Right ventricle myocardium superior (tissue), 1 donor: ENCODE data around the gene CDC27. TPM values are rescaled to one million over a fixed set of nuclear protein-coding genes. Genes with fewer than 3 reads are reported as not detected.
"Not testable (repeated sequence)": the region's sequence is repeated elsewhere in the genome, so short reads cannot be mapped to it uniquely, and the experiment has no call there.

Experiments
- ATAC-seq: fragments of 200-7000 bp; cut with Tn5 transposase; one replicate; pipeline ENCODE4 v1.9.1; 2020; ENCODE audit warnings: mild to moderate bottlenecking; ENCODE audit not compliant: poor library complexity
- DNase-seq: peaks from one replicate; pipeline ENCODE4 v3.0.0-alpha.2; 2020
- intact Hi-C: fragments of 100-400 bp; cut with DNase I; formaldehyde crosslinking; loops from one replicate; pipeline ENCODE4 v1.11.2; 2022
- total RNA-seq: library from RNA; stranded (reverse); fragmentation: NEBNext Ultra II Directional; extraction: Animal tissue kit (Norgen Biotek cat#: 25700); gene quantifications from one replicate; pipeline ENCODE4 v1.2.1, GENCODE V29; 2021
- donor health status: DM: no; HTN: yes; CAD: no; lungs with severe emphysema.

Gene CDC27
- total RNA-seq, 1 donor from 2014 or later: 69.4 TPM

DNA sequence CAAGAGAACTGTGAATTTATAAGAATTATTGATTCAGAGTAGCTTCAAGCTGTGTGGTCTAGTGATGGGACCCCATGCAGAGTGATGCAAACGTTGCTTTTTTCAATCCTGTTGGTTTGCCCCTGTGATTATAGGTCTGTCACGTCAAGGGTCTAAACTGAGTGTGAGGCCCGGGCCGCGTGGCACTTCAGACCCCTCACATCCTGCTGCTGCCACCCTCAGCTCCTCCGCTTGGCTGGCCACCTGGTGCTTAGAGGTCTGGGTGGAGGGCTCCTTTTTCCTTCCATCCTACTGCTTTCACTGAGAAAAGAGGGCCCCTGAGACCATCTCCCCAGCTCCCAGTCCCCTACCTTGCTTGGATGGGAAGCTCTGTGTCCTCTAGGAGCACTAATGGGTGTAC is 32.1 kb upstream of the CDC27 start:
- ATAC-seq (no peak), DNase-seq (no peak)
- intact Hi-C loops: no loop called here

DNA sequence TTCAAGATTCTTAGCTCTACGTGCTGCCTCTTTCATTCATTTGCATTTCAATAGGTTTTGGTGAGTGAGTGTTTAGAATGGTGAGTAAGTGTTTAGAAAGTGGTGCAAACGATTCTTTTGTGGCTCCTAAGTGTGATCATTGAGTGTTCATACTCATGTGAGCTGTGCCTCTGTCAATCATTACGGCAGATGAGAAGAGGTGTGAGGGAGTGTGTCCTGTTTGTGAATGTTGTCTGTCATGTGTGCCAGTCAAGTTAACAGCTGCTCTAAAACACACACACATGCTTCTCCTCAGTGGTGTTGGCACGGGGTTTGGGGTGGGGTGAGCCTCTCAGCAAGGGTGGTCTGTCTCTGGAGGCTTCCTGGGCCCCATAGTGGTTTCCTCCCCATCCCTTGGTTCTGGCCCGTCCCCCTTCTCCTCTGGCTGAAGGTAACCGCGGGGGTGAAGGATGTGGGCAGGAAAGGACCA is 31.5 kb upstream of the CDC27 start:
- no peak for DNase-seq
- intact Hi-C loops: no loop called here
- ATAC-seq: no peak

DNA sequence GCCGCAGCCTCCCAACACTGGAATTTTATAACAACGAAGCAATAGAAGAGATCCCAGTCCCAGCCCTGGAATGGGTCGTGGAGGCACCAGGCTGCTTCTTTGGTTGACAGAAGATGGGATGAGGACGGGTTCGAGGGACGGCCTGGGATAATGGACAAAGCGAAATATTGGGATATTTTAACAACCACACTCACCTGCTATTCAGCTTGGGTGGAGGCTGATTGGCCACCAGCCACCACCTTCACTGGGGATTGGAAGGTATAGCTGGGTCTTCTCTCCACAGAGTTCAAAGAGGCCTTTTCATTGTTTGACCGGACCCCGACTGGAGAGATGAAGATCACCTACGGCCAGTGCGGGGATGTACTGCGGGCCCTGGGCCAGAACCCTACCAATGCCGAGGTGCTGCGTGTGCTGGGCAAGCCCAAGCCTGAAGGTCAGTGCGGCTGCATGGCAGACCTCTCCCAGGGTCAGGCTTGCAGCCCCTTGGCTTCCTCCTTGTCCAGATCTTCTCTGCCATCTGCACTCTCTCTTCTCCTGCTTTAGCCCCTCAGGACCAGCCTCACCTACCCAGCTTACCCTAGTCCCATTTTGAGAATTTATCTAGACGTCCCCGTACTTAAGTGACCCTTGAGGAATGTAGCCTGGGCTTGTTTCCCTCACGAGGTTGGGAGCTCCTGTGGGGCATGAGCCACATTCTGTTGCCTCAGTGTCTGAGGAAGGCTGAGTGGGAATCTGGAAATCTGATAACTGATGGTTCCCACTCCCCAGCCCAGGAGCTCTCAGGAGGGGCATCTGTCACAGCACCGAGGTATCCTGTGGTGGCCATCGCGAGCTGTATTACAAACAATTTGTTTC is 30.8 kb upstream of the CDC27 start:
- intact Hi-C loops: no loop called here

DNA sequence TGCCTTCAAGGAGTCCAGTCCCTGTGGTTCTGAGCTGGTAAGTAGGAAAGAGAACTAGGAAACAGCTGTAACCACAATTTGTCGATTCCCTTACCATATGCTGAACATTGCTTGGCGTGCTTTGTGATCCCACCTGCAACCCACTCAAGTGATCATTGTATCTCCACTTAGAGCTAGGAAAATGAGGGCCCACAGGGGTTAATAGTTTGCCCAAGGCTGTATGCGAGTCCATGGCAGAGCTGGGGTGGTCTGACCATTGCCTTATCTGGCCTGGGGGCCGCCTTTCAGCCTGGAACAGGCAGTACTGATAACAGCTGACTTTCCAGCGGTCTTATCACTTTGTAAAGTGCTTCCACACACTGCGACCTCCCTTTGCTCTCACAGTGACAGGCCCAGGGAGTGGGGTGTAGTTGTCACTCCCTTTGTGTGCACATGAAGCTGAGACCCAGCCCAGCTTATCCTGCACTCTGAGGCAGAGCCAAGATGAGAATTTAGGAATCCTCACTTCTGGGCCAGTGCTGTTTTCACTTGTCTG is 29.9 kb upstream of the CDC27 start:
- intact Hi-C loops: no loop called here
- ATAC-seq: peak; percentile 72
- no peak for DNase-seq

More for the DNA sequence above, 30.8 kb upstream of the CDC27 start:
- no peak for DNase-seq
- ATAC-seq: peak; percentile 38

DNA sequence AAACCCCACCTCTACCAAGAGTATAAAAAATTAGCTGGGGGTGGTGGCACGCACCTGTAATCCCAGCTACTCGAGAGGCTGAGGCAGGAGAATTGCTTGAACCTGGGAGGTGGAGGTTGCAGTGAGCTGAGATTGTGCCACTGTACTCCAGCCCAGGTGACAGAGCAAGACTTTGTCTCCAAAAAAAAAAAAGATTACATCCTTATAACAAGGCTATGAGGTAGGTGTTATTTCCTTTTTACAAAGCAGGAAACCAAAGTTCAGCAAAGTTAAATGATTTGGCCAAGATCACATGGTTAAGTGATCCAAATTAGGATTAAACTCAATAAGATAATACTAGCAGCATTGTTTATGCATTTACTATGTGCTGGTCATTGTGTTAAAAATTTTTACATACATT is 28.2 kb upstream of the CDC27 start:
- ATAC-seq, DNase-seq, intact Hi-C loops: not testable (repeated sequence)

DNA sequence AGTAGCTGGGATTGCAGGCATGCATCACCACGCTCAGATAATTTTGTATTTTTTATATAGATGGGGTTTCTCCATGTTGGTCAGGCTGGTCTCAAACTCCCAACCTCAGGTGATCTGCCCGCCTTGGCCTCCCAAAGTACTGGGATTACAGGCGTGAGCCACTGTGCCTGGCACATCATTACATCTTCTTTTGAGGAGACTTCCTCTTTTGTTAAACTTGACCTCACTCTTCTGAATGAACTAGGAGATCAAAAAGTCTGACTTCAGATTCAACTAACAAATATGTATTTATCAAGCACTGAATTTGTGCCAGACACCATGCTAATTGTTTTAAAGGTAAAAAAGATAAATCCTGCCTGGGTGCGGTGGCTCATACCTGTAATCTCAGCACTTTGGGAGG is 27.7 kb upstream of the CDC27 start:
- DNase-seq, intact Hi-C loops, ATAC-seq: not testable (repeated sequence)

DNA sequence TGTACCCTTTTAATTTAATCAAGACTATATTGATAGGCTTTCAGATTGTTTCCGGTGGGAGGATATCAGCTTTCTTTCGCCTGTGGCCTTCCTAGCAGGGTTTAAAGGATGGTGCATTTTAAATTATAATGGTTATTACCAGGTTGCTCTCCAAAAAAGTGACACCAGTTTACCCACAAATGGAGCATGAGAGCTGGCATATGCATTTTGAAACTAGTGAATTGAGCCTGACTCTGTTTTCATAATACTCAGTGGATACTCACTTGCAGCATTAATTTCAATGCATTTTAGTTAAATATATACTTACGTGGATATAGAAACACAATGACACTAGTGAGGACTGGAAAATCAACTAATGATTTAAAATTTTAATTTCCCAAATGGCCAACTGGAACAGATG is 25.8 kb upstream of the CDC27 start:
- ATAC-seq (no peak), DNase-seq (no peak)
- intact Hi-C loops: no loop called here

DNA sequence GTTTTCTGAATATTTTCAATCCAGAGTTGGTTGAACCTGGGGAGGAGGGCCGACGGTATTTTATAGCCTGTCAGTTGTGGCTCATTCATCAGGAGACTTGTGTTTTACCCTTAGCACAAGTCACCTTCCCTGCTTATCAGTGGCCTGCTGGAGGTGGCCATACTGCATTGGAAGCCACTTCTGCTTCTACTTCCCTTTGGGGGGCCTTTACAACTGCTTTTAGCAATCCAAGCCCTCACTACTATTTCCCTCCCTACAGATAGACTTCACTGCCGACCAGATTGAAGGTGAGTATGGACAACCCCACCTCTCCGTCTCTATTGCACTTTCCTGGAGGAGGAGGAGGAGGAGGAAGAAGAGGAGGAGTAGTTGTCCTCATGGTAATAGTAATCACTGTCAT is 24.4 kb upstream of the CDC27 start:
- intact Hi-C loops: no loop called here
- ATAC-seq (no peak), DNase-seq (no peak)

DNA sequence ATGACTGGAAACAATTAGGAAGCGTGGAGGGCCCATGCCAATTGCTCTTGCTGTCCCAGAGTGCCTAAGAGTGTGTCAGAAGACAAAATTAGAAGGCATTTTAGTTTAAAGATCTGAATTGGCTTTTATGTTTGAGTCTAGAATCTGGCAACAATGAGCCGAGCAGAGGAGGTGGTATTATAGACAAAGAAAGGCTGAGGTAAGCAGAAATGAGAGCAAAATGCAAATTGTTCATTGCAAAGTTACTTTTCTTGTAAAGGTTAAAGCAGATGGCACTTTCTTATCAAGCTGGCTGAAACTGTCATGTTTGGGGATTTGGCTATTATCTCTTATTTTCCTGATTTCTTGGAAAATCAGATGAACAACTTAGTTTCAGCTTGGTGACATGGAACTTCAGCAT is 23.4 kb upstream of the CDC27 start:
- intact Hi-C loops: no loop called here
- DNase-seq (no peak), ATAC-seq (no peak)

DNA sequence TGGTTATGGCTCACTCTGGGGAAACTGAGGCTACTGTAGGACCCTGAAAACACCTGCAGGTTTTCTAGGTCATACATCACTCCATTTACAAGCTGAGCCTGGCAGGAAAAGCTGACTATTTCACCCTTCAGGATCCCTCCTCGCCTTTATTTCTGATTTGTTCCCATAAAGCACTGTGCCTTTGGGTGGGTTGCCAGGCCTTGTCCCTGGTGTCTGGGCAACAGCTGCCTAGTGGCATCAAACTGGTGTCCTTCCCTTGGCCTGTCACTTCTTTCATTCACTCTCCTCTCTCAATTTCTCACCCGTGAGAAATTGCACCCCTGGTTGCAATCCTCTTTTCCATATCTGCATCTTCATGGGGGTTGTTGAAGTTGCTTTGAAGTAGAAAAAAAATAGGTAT is 21.7 kb upstream of the CDC27 start:
- ATAC-seq (no peak), DNase-seq (no peak)
- intact Hi-C loops: no loop called here

DNA sequence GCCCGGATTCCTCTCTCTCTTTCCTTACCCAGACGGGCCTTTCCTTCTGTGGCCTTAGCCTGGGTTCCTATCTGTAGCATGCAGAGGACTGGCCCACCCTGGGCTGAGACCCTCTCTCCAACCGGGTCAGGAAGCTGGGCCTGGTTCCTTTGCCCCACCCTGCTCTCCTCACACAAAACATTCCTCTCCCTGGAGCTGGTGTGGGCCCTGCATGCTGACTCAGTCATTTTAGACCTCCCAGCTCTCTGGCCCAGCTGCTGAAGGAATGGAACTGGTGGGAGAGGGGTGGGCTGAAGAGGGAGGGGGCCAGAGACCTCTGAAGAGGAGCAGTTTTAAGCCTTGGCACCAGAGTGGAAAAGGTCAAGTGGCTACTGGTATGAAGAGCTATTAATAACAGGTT is 21.0 kb upstream of the CDC27 start:
- DNase-seq (no peak), ATAC-seq (peak; percentile 44)
- intact Hi-C loops: no loop called here

DNA sequence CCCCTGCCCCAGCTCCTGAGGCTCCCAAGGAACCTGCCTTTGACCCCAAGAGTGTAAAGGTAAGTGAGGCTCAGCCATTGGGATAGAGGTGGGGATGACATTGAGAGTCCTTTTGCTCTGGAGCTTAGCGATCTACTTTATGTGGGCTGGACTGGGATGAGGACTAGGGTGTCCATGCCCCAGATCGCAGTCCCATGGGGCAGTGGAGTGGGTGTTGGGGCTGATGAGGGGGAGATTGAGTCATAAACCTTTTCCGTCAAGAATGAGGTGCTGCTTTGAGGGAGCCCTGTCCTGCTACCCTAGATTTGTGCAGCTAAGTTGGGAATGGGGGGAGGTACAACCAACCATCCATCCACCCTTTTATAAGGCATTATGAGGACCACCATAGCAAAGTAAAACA is 20.4 kb upstream of the CDC27 start:
- ATAC-seq (no peak), DNase-seq (no peak)
- intact Hi-C loops: no loop called here

DNA sequence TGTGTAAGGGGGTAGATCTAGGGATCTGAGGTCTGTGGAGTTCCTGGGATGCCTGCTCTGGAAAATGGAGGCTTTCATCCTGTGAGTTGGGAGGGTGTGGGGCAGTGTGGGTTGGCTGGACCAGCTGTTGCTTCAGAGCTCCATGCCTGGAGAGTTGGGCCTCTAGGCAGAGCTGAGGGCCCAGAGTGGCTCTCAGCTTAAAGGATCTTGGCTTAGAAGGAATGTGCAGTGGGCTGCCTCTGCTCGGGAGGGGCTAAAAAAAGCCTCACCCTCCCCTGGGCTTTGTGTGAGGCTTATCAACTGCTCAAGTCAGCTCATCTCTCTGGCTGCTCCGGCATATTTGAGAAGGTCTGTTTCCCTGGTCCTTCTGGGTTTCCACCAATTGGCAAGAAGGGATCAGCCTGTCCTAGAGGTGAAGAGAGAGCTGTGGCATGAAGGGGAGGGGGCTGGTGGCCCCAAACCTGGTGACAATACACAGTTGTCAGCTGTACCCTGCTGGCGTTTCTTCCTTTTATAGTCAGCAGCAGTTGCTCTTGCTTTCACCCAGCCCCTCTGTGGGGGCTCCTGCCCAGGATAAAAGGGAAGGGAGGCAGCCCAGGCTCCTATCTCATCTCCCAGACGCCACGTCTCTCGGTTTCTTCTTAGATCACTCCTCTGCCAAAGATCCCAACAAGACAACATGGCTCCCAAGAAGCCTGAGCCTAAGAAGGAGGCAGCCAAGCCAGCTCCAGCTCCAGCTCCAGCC is 19.8 kb upstream of the CDC27 start, which contains the start of gene MYL4:
Gene MYL4, plus strand, starts transcription at position 605 of the 745 bp plus-strand sequence. Its CDS starts 75 bp downstream, at position 680.
- intact Hi-C loops: no loop called here
- DNase-seq: no peak
- ATAC-seq: no peak

DNA sequence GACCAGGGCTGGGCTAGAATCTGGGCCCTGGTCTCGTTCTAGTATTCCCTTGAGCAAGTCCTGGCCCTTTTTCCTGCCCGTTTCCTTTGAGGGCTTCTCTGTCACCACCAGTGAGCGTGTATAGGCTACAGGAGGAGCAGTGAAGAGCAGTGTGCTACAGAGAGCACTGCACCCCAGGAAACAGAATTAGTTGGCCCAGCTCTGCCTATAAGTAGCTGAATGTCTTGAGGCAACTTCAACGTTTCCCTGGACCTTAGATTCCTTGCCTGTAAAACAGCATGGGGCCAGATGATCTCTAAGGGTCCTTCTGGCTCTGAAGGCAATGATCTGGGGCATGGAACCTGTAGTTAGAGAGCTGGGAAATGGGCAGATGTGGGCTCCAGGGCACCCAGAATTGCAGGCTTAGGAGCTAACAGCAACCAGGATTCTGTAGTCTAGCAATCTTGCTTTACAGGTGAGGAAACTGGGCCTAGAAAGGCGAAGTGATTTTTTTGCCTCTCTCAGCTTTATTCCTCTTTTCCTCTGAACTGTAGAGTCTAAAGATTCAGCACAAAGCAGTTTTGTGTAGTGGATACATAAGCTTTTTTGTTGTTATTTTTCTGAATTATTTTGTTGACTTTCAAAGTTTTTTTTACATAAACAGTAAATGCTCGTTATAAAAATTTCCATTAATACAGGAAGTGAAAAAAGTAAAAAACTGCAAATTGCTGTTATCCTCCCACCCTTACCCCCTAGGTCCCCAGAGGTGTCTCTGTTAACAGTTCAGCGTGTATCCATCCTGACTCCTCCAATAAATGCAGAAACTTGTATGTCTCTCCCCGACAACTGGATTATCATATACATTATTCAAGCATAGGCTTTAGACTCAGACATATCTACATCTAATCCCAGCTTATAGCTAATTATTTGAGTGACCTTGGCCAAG is 18.3 kb upstream of the CDC27 start:
- no peak for DNase-seq
- ATAC-seq: no peak
- intact Hi-C loops: no loop called here

DNA sequence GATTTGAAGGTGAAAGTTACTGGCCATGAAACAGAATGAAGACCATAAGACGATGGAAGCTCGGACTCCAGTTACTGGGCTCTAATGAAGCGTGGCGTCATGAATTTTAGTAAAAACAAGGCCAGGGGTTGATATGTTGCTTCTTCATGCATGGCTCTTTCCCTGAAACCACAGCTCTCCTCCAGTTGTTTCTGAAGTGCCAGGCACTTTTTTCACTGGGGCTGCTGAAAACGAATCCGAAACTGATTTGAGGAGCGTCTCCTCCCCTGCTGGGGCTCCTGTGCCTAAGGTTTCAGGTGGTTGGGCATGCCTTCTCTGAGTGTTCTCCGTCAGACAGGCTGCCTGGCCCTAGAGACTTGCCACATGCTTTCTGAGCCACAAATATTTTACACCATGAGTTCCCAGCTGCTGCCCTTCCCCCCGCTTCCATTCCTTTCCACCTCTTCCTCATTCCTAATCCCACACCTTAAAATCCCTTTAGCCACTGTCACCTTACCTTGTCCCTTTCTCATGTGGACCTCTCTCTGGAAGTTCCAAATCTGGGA is 16.4 kb upstream of the CDC27 start:
- peak; percentile 62 for ATAC-seq
- intact Hi-C loops: no loop called here
- peak; percentile 56 for DNase-seq

DNA sequence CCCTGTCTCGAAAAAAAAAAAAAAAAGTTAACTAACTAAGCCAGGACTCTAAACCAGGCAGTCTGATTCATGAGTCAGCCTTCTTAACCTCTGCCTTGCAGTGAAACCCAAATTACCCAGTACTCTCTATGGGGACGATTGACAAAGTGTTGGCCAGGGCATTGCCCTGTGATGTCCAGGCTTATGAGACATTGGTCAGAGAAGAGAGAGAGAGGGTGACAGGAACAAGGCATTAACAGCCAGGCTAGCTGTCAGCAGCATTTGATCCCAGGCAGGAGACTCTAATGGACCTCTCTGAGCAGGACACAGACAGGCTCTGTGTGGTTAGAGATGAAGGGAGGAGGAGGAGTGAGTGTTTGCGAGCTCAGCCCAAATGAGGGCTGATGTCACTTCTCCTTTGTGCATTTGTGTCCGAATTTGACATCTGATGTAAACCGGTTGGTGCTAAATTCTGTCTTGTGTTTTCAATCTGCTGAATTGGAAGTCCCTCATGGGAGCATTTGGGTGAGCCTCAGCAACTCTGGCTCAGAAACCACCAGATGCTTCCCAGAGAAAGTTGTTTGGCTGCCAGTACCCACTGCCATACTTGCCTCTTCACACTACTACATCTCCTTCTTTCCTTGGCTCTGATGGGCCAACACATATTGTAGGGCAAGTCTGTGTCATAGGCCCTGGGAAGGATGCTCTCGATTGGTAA is 15.8 kb upstream of the CDC27 start:
- no peak for DNase-seq
- intact Hi-C loops: no loop called here
- ATAC-seq: peak; percentile 79

DNA sequence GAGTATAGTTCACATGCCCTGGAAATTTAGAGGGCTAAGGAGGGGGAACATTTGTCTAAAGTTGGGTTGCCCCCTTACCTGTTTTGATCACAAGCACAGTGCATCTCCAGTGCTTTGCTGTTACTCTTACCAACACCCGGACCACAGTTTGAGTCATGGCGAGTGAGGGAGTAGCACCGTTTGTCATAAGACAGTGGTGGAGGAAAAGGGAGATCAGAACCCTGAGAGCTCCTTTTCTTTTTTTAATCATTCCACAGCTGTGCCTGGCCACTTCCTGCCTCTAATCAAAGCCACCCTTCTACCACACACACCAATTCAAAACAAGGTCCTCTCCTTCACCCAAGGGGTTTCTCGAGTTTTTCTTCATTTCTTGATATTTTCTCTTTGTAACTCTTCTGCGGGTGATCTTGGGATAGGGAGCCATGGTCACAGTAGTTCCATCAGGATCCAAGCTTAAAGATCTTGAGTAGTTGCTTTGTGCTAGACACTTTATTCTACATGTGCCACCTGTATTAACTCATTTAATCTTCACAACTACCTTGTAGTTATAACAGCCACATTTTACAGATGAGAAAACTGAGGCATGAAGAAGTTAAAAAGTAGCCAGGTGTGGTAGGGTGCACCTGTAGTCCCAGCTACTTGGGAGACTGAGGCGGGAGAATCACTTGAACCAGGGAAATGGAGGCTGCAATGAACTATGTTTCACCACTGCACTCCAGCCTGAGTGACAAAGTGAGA is 15.1 kb upstream of the CDC27 start:
- ATAC-seq: no peak

More for the DNA sequence above, 15.1 kb upstream of the CDC27 start:
- intact Hi-C loops: no loop called here
- DNase-seq: no peak
